Suppressor macrophage treated with lipopolysaccharide for 4 hours (primary cell): Measurements from ENCODE around the gene MED12L.

ENCODE experiments used
- DNase-seq: peaks from one replicate; pipeline ENCODE4 v3.0.0-alpha.2; 2020

MED12L gene

GRCh38 chr3:151479452-151479851, 394.0 kb downstream of the MED12L start:
- no peak for DNase-seq

DNA sequence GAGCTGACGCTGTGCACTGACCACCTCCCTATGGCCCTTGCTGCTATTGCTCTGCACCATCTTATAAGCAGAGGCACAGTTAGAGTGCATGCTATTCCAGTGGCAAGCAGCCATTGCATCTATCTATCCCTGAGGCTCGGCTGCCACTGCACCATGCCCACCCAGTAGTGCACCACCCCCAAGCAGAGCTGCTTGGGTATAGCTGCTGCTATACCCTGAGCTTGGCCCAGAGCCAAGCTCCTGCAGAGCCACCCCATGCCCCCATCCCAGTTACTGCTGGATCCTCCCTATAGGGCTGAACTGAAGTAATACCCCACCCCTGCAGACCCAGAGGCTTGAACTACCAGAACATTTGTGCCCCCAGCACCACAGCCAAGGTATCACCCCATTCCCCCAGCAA, 395.0 kb downstream of the MED12L start:
- DNase-seq: no peak

DNA sequence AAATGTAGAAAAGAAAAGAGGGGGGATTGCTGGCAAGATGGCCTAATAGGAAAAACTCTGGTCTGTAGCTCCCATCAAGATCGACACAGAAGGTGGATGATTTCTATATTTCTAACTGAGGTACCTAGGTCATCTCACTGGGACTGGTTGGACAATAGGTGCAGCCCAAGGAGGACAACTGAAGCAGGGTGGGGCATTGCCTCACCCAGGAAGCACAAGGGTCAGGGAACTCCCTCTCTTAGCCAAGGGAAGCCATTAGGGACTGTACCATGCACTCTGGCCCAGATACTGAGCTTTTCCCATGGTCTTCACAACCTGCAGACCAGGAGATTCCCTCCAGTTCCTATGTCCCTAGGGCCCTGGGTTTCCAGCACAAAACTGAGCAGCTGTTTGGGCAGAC, 398.0 kb downstream of the MED12L start:
- DNase-seq: no peak

DNA sequence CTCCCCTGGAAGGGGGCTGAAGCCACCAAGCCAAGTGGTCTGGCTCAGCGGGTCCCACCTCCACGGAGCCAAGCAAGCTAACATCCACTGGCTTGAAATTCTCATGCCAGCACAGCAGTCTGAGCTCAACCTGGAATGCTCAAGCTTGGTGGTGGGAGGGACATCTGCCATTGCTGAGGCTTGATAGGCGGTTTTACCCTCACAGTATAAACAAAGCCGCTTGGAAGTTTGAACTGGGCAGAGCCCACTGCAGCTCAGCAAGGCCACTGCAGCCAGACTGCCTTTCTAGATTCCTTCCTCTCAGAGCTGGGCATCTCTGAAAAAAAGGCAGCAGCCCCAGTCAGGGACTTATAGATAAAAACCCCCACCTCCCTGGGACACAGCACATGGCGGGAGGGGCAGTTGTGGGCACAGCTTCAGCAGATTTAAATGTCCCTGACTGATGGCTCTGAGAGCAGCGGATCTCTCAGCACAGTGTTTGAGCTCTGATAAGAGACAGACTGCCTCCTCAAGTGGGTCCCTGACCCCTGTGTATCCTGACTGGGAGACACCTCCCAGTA, 398.6 kb downstream of the MED12L start:
- no peak for DNase-seq
